Measurements from ENCODE around the gene AVPR1B.
"Not testable (repeated sequence)": the region's sequence is repeated elsewhere in the genome, so short reads cannot be mapped to it uniquely, and the experiment has no call there.

Gene AVPR1B

DNA sequence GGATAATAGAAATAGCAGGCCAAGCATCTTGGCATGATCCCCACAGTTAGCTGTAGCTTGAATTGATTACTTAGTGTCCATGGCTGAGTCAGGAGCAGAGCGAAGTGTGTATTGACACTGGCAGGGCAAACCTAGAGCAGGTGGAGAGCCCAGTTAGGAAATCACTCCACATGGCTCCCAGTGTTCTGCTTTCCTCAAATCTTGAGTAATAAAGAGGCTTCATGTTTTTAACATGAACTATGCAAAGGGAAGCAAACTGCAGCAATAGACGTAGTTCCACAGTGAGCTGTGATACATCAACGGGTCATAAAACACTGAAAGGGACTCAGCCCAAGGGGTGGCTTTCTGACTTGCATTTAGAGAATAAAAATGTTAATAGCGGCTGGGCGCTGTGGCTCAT is 35.3 kb downstream of the AVPR1B start:
- DNase-seq (ENCODE audit: low spot score) = no peak

DNA sequence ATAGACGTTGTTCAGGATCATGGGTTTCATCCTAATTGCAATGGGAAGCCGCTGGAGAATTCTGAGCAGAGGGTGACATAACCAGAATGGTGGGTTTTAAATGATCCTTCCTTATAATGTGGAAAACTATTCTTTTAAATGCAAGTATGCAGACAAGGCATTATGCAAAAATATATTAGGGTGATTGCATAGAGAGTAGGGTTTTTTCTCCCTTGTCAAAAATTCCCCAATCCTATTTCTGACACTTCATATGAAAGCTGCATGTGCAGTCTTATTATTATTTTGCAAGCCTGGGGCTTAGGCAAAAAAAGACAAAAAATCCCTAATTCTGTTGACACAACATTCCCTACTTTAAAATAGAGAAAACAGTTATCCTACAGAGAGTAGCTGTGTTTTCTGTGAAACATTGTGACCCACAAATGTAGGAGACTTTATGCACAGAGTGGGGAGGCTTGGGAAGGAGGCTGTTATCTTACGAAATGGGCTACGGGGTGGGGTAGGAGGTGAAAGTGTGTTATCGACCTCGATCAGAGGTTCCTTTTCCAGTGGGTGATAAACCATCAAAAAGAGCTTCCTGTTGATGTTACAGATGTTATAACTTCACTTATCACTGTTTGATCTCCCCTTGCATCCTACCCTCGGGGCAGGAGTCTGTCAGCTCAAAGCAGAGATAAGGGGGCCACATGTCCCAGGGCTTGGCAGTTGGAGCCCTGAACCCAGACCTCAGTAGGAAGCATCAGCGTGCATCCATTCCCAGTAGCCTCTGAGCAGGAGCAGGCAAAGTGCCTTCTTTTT is 37.0 kb downstream of the AVPR1B start:
- no peak for DNase-seq (ENCODE audit: low spot score)

DNA sequence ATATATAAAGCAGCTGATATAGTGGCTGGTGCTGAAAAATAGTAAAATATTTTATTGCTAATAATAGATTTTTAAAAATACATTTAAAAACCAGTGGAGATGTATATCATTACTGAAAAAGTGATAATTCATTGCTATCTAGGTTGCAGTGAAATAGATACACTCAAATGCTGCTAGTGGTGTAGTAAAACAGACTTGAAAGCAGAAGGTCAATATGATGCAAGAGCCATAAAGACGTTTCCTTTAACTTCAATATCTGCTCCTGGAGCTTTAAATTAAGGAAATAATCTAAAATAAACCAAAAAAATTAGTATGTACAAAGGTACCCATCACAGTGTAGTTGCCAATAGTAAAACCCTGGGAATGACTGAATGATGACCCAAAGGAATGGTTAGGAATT is 38.1 kb downstream of the AVPR1B start:
- DNase-seq (ENCODE audit: low spot score) = no peak

DNA sequence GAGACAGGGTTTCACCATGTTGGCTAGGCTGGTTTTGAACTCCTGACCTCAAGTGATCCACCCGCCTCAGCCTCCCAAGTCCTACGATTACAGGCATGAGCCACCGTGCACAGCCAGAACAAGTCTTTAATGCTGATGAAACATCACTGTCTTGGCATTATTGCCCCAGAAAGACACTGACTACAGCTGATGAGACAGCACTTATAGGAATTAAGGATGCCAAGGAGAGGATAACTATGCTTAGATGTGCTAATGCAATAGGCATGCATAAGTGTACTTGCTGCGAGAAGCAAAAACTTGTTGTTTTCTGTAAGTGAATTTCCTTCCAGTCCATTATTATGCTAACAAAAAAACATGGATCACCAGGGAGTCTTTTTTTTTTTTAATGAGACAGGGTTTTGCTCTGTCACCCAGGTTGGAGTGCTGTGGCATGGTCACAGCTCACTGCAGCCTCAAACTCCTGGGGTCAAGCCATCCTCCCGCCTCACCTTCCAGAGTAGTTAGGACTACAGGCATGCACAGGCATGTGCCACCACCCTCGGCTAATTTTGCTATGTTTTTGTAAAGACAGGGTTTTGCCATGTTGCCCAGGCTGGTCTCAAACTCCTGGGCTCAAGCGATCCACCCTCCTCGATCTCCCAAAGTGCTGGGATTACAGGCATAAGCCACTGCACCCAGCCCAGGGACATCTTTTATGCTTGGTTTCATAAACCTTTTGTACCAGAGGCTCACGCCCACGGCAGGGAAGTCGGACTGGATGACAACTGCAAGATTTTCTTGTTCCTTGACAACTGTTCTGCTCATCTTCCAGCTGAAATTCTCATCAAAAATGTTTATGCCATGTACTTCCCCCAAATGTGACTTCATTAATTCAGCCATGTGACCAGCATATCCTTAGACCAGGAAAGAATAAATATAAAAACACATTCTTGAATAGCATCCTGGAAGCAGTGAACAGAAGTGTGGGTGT is 41.1 kb downstream of the AVPR1B start:
- no peak for DNase-seq (ENCODE audit: low spot score)

DNA sequence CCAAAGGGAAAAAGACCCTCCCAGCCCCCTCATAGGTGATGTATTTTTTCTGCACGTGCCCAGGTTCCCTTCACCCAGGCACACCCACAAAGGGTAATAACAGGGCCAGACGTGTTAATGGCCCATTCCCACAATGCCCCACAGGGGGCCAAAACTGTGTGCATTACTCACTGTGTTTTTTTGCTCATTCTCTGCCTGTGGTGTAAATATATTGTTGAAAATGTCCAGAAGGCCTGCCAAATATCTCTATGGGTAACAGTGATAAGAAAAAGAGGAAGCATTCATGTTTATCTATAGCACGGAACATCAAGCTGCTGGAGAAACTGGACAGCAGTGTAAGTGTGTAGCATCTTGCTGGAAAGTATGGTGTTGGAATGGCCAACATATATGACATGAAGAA is 42.3 kb downstream of the AVPR1B start:
- DNase-seq (ENCODE audit: low spot score) = no peak

DNA sequence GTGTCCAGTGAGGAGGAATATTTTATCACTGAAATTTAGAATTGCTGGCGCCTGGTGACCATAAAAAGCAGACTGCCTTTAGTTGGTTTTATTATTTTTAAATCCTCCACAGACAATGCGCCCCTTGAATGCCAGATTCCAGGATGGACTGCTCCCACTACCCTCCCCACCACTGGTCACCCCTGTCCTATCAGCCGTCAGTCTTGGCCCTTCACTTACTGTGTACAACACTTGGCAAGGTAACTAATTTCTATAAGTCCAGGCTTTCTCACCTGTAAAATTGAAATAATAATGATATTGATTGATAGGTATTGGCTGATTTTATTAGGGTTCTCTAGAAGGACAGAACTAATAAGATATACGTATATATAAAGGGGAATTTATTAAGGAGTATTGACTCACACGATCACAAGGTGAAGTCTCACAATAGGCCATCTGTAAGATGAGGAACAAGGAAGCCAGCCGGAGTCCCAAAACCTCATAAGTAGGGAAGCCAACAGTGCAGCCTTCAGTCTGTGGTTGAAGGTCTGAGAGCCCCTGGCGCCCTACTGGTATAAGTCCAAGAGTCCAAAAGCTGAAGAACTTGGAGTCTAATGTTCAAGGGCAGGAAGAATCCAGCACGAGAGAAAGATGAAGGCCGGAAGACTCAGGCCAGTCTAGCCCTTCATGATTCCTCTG is 46.4 kb downstream of the AVPR1B start:
- no peak for DNase-seq (ENCODE audit: low spot score)

DNA sequence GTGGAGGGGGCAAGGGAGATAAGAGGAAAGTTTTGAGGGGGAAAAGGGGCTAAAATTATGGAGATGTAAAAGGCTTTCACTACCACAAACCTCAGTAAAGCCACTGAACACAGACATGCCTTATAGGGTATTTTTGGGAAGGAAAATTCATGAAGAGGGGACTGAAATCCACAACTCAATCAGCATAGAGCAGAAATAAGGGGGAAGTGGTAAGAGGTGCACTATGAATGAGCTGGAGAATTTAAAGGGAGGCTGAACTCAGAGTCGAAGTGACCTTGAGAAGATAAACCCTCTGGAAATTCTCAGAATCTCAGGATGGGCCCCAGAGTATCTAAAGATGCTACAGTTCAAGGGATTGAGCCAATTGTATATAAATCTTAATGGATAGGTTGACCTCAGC is 48.9 kb downstream of the AVPR1B start:
- DNase-seq (ENCODE audit: low spot score) = no peak

DNA sequence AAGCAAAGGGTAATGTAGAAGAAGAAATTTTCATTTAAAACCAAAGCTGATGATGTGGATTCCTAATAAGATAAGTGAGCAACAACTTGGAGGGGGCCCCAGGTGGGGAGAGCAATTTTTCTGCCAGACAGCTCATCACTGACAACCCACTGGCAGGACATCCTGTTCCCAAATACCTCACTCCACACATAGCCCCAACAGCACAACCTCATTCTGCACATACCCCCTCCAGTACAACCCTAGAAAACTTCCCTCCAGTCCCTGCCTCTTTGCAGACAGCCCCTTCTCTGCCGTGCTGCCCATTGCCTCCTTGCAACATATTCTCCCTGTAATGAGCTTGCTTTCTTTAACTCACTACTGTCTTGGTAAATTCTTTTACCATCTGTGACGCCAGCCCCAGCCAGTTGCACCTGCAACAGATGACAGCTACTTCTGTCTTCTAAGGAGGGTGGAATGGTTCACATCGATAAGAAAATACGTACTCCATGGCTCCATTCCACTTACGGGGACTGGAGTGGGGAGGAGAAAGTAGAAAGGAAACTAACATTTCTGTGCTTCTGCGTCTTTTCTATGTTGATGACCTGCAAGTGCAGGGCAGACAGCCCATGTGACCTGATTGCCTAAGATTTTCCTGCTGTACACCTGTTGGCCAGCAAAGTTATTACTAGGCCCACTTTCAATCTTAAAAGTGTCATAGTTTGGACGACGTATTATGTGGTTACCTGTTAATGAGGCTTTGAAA is 49.5 kb downstream of the AVPR1B start:
- no peak for DNase-seq (ENCODE audit: low spot score)

DNA sequence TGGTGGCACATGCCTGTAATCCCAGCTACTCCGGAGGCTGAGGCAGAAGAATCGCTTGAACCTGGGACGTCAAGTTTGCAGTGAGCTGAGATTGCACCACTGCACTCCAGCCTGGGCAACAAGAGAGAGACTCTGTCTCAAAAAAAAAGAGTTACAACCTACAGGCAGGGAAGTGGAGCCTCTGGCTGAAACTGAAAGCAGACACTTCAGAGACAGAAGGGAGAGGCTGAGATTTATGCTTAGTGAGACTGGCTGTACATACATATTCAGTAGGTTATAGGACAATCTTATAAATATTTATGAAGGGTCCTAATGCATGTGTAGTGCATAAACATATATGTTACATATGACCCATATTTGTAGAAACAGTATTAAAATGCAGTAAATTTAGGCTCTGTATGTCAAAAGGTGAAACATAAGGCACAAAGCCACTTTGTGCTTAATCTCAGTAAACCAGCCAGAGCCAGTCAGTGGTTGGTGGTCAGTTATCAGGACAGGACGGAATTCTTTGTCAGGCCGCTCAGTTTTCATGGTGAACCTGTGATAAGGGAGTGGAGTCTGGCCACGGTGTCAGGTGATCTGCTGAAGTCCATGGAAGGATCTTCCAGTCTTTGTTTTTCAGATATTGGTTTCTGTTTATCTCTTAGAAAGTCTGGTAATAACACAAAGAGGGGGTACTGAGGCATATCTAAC is 50.6 kb downstream of the AVPR1B start:
- DNase-seq (ENCODE audit: low spot score) = no peak

DNA sequence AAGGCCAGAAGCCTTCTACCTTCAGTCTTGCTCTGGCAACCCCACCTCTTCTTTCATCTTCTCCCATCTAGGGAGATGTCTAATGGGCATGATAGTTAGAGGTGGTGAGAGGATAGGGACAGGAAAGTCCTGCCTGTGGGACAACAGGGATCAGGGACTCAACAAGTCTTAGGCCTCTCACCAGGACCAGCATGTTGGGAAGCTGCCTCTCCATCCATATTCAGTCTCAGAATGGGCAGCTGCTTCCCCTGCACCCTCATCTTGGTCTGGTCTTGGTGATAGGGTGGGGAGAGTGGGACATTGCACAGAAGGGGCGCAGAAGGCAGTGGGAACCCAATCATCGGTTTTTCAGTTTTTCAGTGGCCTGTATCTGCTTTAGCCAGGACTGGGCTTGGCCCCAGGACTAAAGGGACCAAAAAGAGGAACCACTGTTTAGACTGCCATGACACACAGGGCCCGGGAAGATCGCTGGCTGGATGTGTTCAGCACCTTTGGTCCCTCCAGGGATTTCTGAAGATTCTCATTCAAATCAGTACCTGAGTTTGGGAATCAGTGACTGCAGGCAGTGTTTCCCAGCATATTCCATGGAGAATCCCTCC is 51.5 kb downstream of the AVPR1B start:
- no peak for DNase-seq (ENCODE audit: low spot score)

DNA sequence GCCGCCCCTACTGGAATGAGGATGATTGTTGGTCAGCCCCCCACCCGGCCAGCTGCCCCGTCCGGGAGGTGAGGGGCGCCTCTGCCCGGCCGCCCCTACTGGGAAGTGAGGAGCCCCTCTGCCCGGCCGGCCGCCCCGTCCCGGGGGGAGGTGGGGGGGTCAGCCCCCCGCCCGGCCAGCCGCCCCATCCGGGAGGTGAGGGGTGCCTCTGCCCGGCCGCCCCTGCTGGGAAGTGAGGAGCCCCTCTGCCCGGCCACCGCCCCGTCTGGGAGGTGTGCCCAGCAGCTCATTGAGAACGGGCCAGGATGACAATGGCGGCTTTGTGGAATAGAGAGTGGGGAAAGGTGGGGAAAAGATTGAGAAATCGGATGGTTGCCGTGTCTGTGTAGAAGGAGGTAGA is 52.7 kb downstream of the AVPR1B start:
- DNase-seq (ENCODE audit: low spot score) = not testable (repeated sequence)

DNA sequence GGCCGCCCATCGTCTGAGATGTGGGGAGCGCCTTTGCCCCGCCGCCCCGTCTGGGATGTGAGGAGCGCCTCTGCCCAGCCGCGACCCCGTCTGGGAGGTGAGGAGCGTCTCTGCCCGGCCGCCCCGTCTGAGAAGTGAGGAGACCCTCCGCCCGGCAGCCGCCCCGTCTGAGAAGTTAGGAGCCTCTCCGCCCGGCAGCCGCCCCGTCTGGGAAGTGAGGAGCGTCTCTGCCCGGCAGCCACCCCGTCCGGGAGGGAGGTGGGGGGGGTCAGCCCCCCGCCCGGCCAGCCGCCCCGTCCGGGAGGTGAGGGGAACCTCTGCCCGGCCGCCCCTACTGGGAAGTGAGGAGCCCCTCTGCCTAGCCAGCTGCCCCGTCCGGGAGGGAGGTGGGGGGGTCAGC is 53.2 kb downstream of the AVPR1B start:
- DNase-seq (ENCODE audit: low spot score) = not testable (repeated sequence)

DNA sequence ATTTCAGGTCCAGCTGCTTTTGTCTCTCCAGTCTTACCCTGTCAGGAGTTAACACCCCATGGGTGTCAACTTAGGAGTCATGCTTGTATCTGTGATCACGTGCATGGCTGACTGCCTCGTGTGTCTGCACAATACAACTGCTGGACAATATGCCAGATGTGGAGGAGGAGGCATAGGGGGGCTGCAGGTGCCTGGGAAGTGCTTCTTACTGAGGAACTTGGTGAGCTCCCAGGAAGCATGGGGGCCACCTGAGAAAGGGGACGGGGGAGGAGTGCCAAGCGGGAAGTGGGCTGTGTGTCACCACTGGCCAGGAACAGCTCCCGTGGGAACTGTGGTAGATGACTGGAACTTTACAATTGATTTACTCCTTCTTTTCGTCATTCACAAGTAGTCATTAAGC is 54.7 kb downstream of the AVPR1B start:
- DNase-seq (ENCODE audit: low spot score) = no peak

DNA sequence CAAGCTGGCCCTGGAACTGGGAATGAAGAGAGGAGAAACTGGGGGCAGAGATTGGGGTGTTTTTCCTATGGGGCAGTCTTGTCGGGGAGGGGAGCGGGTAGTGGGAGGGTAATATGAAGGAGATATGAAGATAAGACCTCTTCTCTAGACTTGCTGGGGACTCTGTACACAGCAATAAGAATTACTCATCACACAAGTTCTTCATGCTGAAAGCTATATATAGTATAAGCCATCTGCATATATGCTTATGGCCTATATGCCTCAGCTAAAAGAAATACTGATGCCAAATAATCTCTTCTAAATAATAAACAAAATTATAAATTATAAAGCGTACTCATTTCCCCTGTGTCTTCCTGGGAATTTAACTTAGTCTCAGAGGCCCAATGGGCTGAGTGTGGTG is 56.3 kb downstream of the AVPR1B start:
- DNase-seq (ENCODE audit: low spot score) = no peak

Measured in iPS-NIHi11 (cell line).